GM23248 (cell line): Measurements from ENCODE around the gene ZNG1C. TPM values are rescaled to one million over a fixed set of nuclear protein-coding genes. Genes with fewer than 3 reads are reported as not detected.
"Not testable (repeated sequence)": the region's sequence is repeated elsewhere in the genome, so short reads cannot be mapped to it uniquely, and the experiment has no call there.

Experiments used
- DNase-seq: peaks from one replicate; pipeline ENCODE4 v3.0.0-alpha.2; 2015
- H2AFZ ChIP-seq: fragments of 200-600 bp; sonication (generic); 2 replicates; pipeline ENCODE4 v1.6.1; 2016; ENCODE audit warnings: antibody characterized with exemption
- H3F3A ChIP-seq: fragments of 200-600 bp; sonication (generic); 2 replicates; pipeline ENCODE4 v1.6.1; 2016; ENCODE audit warnings: mild to moderate bottlenecking, antibody characterized with exemption, mixed run types; ENCODE audit not compliant: insufficient read depth
- H3K27ac ChIP-seq: fragments of 200-600 bp; sonication (generic); 2 replicates; pipeline ENCODE4 v1.5.1; 2016; ENCODE audit warnings: mild to moderate bottlenecking
- H3K27me3 ChIP-seq: fragments of 200-600 bp; sonication (generic); replicated peaks from 2 replicates; pipeline ENCODE4 v1.6.1; 2016; ENCODE audit warnings: mild to moderate bottlenecking; ENCODE audit not compliant: insufficient read depth
- H3K36me3 ChIP-seq: fragments of 200-600 bp; sonication (generic); 2 replicates; pipeline ENCODE4 v1.6.1; 2016; ENCODE audit warnings: low read depth, mild to moderate bottlenecking
- H3K4me1 ChIP-seq: fragments of 200-600 bp; sonication (generic); 2 replicates; pipeline ENCODE4 v1.6.1; 2016; ENCODE audit warnings: mild to moderate bottlenecking; ENCODE audit not compliant: insufficient read depth
- H3K4me2 ChIP-seq: fragments of 200-600 bp; sonication (generic); one replicate; pipeline ENCODE4 v1.6.1; 2016; ENCODE audit warnings: mild to moderate bottlenecking; ENCODE audit not compliant: unreplicated experiment
- H3K4me3 ChIP-seq: fragments of 200-600 bp; sonication (generic); 2 replicates; pipeline ENCODE4 v1.5.1; 2016; ENCODE audit warnings: mild to moderate bottlenecking
- H3K79me2 ChIP-seq: fragments of 200-600 bp; sonication (generic); 2 replicates; pipeline ENCODE4 v1.6.1; 2016; ENCODE audit warnings: mild to moderate bottlenecking; ENCODE audit not compliant: insufficient read depth
- H3K9ac ChIP-seq: fragments of 200-600 bp; sonication (generic); 2 replicates; pipeline ENCODE4 v1.6.1; 2016; ENCODE audit warnings: mild to moderate bottlenecking
- H3K9me2 ChIP-seq: fragments of 200-600 bp; sonication (generic); 2 replicates; pipeline ENCODE4 v1.6.1; 2016; ENCODE audit warnings: mixed run types, mild to moderate bottlenecking, moderate library complexity; ENCODE audit not compliant: insufficient read depth
- H3K9me3 ChIP-seq: fragments of 200-600 bp; sonication (generic); one replicate; pipeline ENCODE4 v1.6.1; 2017; ENCODE audit warnings: low read depth
- H4K20me1 ChIP-seq: fragments of 200-600 bp; sonication (generic); 2 replicates; pipeline ENCODE4 v1.6.0; 2016; ENCODE audit not compliant: insufficient read depth
- WGBS, 2 experiments: methylation state at CpG; one replicate each; pipeline ENCODE4 v1.1.6; 2015 to 2017; ENCODE audit warnings: low lambda C conversion rate in 2 of 2, low coverage in 1 of 2; ENCODE audit errors: missing lambda C conversion rate in 2 of 2; 5-methylcytosine and 5-hydroxymethylcytosine counted together
- in situ Hi-C: fragments of 300-500 bp; cut with MboI; formaldehyde crosslinking; loops from 2 replicates; pipeline ENCODE4 v1.15.0; 2020
- polyA plus RNA-seq: library from polyadenylated mRNA; unstranded; fragments of >200 nt; fragmentation: Nextera tagmentation; extraction: Ambion mirVana; gene quantifications from 2 replicates; pipeline ENCODE4 v1.2.1, GENCODE V29; 2016
- total RNA-seq: library from RNA; depleted of rRNA; stranded (reverse); fragments of >200 nt; shearing (Covaris generic); gene quantifications from 2 replicates; pipeline ENCODE4 v1.2.3, GENCODE V29; 2014; rRNA removed

The ZNG1C gene
- total and polyA plus RNA-seq, 2 experiments from 2014 or later, result 12.8 to 22.7 TPM

DNA sequence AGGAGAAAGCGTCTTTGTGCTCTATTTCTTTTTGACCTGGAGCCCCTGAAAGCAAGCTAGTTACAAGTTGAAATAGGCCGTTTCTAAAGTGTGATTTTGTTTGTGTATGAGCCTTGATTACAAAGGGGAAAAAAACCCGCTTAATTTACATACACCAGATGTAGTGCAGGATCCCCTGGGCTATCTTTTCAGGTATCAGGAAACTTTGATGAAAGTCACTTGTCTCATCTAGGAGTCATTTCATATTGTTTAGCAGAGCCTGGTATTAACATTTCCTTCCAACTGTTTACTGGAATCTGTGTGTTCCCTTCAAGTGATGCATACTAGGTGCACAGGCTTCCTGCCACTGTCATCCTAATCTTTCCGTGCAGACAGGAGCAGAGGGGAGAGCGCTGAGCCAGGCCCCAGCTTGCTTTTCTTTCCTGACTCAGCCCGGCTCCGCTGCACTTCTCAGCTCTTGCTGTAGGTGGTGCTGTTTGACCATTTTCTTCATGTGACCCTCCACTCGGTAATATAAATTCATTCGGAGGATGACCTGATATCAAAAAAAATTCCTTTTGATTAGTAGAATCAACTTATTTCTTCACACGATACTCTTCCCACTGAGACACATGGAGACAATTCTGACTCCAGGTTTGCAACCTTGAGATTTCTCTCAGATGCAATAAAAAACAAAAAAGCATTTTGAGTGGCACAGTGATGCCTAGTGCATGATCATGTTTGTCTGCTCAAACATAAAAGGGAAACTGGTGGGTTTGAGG is 100.7 kb downstream of the ZNG1C start:
- H3K36me3 ChIP-seq, in situ Hi-C loops, H3K27ac ChIP-seq, H4K20me1 ChIP-seq, DNase-seq, H3K9ac ChIP-seq, H3K79me2 ChIP-seq, H3K4me3 ChIP-seq, H3K9me2 ChIP-seq, H3K4me2 ChIP-seq, H3K4me1 ChIP-seq, H2AFZ ChIP-seq, H3K9me3 ChIP-seq, H3K27me3 ChIP-seq, H3F3A ChIP-seq: not testable (repeated sequence)
- WGBS, 2 experiments, result 14 to 17% methylated on average over 6 to 7 of the region's 10 CpGs

DNA sequence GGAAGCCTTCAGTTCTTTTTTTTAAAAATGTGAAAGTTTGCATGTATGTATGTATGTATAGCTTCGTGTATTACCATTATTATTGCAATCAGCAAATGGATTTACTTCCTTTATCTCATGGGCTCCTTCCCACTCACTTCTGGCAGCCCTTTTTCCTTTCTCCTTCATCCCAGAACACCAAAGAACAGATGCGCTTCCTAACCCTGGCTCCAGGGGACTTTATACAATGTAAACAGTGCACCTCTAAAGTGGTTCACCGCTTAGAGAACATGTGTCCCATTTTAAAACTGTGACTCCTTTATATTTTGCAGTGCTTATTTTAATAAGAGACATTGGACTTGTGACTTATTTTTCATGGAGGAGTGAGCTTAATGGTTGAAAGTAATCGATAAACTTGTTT is 101.5 kb downstream of the ZNG1C start:
- not testable (repeated sequence) for H3K4me3 ChIP-seq

DNA sequence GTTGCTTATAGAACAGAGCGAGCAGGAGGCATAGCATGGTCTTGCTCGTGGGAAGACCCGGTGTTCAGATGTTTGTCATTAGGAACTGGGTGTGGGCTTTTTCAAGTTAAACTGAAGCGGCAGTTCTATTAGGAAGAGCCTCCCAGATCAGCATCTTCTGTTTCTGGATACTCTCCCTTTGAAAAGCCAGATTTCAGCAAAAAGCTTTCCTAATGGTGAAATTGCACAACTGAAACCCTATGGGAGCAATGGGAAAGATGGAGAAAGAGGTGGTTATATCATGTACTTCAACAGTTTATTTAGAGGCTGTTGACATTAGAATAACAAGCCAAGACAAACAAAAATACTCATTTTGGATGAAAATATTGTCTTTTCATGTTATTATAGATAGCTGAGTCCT is 102.2 kb downstream of the ZNG1C start:
- DNase-seq, H3K79me2 ChIP-seq, in situ Hi-C loops, H3K4me1 ChIP-seq, H3K9me3 ChIP-seq, H3K27me3 ChIP-seq, H3K36me3 ChIP-seq, H2AFZ ChIP-seq, H3K27ac ChIP-seq, H3K9me2 ChIP-seq, H4K20me1 ChIP-seq, H3K4me3 ChIP-seq, H3K4me2 ChIP-seq, H3K9ac ChIP-seq, H3F3A ChIP-seq: not testable (repeated sequence)
- 5 to 6% methylated on average over 4 of the region's 4 CpGs for WGBS, 2 experiments

More for the DNA sequence above, 101.5 kb downstream of the ZNG1C start:
- H3F3A ChIP-seq, H3K9me2 ChIP-seq, H4K20me1 ChIP-seq, DNase-seq, H3K27me3 ChIP-seq, H3K4me2 ChIP-seq, H3K27ac ChIP-seq, H3K79me2 ChIP-seq, H3K4me1 ChIP-seq, H3K36me3 ChIP-seq, in situ Hi-C loops, H3K9ac ChIP-seq, H3K9me3 ChIP-seq, H2AFZ ChIP-seq: not testable (repeated sequence)
- 49 to 54% methylated on average over 3 to 4 of the region's 4 CpGs for WGBS, 2 experiments

Other genes with a start within 250 kb of the ZNG1C start
- not detected in 2 replicates for gene FOXD4L3, start 60.9 kb downstream of the ZNG1C start, total RNA-seq
- gene FOXD4L3, start 60.9 kb downstream of the ZNG1C start, polyA plus RNA-seq, result not detected in 2 replicates
- 0.11 TPM in 1 of 2 replicates, not detected in the other for gene PGM5, start 114.6 kb downstream of the ZNG1C start, total RNA-seq
- gene PGM5, start 114.6 kb downstream of the ZNG1C start, polyA plus RNA-seq, result 0.46 TPM in 1 of 2 replicates, not detected in the other